HS-27A (cell line): ENCODE data around the gene SLC26A4.

ENCODE experiments used
- DNase-seq: peaks from one replicate; pipeline ENCODE4 v3.0.0-alpha.2; 2012; ENCODE audit warnings: low read depth, missing footprints

Gene SLC26A4

GRCh38 chr7:107661081-107661864, 645 bp downstream of the SLC26A4 start:
- DNase-seq = no peak

DNA sequence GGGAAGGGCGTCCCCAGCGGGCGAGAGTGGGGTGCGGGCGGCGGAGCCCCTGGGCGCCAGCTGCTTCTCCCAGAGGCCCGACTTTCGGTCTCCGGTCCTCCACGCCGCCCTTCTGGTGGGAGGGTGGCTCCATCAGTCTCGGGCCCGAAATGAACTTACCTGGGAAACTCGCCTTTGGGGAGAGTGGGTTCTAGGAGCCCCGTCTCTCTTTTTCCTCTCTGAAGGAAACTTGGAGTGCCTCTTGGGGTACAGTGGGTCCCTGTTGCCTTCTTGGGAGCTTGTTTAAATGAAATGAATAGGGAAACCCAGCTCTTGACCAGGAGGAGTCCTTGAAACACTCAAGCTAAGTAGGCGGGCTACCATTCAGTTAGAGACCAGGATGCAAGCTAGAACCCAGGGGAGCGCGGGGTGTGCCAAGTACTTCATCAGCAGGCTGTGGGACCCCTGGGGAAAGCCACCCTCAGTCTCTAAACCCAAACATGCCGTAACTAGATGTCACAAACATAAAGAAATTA, 1.3 kb downstream of the SLC26A4 start:
- DNase-seq = no peak

DNA sequence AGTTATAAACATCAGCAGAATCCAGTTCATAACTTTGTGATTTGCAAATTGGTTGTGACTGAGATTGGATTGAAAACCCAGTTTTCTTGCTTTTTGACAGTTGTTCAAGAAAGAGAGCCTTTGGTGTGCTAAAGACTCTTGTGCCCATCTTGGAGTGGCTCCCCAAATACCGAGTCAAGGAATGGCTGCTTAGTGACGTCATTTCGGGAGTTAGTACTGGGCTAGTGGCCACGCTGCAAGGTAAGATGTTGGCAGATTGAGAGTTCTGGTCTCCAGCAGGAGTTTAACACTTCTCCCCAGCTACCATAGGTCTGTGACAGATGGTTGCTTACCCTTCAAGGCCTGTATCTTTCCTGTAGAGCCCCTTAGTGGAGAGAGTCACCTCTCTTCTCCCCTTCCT, 2.6 kb downstream of the SLC26A4 start:
- no peak for DNase-seq

DNA sequence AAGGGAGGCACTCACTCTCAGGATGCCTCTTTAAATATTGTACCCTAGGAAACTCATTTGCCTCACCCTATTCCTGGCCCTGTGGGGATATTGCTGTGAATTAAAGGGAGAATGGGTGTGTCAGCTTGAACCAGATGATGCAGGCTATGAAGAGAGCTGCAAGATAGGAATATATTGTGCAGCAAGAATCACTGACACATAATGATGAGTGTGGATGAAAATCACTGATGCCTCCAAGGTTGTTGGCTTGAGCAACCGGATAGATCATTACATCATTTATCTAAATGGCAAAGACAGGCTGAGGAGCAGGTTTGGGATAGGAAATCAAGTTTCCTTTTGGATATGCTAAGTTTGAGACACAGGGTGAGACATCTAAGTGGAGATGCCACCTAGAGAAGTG, 6.2 kb downstream of the SLC26A4 start:
- DNase-seq = no peak

DNA sequence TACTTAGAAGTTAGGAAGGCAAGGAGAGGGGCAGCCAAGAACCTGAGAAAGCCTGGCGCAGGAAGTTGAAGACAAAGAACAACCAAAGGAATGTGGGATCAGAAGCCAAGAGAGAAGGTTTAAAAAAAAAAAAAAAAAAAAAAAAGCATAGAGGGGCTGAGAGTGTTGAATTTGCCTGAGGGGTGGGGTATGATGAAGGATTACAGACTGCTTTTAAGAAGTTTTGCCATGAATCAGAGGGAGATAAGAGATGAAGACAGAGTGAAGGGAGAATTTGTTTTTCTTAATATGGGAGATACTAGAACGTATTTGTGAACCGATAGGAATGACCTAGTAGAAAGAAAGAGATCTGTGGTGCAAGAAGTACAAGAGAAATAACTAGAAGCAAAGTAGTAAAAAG, 6.7 kb downstream of the SLC26A4 start:
- no peak for DNase-seq

GRCh38 chr7:107668296-107668695, 7.7 kb downstream of the SLC26A4 start:
- DNase-seq = no peak

GRCh38 chr7:107672183-107672582, 11.6 kb downstream of the SLC26A4 start:
- no peak for DNase-seq

GRCh38 chr7:107676249-107676648, 15.6 kb downstream of the SLC26A4 start:
- no peak for DNase-seq

DNA sequence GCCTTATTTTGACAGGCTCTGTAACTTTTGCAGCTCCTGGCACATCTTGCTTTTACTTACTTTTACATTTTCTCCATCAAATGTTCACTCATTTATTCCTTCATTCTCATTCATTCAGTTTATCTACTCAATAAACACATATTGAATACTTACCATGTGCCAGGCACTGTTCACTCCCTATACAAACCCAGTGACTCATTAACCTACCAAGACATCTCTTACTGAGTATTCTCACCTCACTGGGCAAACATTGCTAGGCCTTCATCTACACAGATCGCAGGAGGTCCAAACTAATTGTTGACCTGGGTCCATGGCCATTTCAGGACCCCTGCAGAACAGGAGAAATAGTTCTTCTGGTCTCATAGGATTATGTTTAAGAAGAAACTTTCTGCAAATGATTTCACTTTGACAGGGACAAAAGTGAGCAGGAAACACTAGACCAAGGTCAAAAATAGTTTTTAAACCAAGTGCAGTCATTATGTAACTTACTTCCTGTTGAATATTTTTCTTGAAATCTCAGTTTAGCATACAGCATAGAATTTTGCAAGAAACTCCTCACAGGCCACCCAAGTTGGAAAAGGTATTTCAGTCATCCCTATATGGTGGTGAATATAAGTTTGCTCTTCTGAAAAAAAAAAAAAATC, 17.6 kb downstream of the SLC26A4 start:
- no peak for DNase-seq

- no peak for DNase-seq
Observed at GRCh38 chr7:107680478-107680877, 19.9 kb downstream of the SLC26A4 start.

GRCh38 chr7:107682886-107683285, 22.3 kb downstream of the SLC26A4 start:
- no peak for DNase-seq

DNA sequence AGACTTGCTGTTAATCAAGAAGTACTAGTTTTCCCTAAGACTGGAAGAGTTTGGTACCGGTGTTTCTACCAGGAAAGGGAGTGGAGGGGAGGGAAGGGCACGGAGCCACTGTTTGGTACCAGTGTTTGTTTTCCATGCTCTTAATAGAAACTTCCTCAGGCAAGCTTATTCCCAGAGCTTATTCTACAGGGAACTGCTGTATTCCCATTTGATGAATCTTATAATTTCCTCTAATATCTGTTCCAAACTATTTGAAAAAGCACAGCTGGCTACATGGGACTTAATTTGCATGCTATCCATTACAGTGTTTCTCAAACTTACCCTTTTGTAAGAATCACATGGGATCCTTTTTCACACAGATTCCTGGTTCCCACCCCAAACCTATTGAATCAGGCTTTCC, 23.7 kb downstream of the SLC26A4 start:
- DNase-seq = no peak

- no peak for DNase-seq
Observed at GRCh38 chr7:107684947-107685463, 24.4 kb downstream of the SLC26A4 start.

- DNase-seq = no peak
Observed at GRCh38 chr7:107686816-107687387, 26.3 kb downstream of the SLC26A4 start.

DNA sequence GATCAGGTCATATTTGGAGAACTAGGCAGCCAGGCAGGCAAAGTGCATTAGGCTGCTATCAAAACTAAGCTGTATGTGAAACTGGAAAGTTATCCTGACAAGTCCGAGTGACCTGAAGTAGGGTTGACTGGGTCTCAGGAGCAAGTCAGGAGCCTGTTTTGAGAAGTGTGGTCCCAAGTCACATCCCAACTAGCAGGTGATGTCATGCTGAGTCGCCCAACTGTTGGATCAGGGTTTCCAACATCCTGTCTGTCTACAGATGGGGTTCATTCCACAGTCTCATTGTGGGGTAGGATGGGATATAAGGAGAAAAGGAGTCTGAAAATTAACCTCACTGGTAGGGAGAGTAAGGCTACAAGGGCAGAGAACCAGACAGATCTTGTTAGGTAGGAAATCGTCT, 27.0 kb downstream of the SLC26A4 start:
- no peak for DNase-seq

GRCh38 chr7:107689553-107689952, 28.9 kb downstream of the SLC26A4 start:
- no peak for DNase-seq

DNA sequence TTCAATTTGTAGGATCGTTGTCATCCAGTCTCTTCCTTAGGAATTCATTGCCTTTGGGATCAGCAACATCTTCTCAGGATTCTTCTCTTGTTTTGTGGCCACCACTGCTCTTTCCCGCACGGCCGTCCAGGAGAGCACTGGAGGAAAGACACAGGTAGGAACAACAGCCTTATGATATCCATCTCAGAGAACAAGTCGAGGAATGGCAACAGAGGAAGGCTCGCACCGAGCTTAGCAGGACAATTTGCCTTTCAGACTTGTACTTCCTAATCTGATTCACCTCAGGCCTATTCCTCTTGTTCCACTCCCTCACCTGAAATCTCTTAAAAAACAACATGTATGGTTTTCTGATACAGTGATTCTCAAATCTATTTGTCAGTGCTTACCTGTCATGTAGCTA, 29.5 kb downstream of the SLC26A4 start:
- no peak for DNase-seq

DNA sequence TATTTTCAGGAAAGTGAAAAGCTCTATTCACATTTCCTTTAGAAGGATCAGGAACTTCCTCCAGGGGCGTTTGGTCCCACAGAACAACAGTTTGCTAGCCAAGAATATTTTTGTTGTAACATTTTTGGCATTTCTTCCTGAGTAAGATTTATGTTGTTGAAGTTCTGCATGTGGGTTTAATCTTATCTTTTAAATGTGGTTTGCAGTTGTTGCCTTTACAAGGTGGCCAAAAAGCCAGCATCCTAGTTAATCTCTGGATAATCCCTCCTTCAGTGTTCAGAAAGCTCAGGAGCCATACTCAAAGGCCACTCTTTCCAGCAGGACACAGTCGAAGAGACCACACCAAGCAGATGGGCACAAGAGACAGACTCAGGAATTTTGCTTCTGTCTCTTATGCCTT, 30.0 kb downstream of the SLC26A4 start:
- no peak for DNase-seq

GRCh38 chr7:107691716-107692115, 31.1 kb downstream of the SLC26A4 start:
- no peak for DNase-seq

DNA sequence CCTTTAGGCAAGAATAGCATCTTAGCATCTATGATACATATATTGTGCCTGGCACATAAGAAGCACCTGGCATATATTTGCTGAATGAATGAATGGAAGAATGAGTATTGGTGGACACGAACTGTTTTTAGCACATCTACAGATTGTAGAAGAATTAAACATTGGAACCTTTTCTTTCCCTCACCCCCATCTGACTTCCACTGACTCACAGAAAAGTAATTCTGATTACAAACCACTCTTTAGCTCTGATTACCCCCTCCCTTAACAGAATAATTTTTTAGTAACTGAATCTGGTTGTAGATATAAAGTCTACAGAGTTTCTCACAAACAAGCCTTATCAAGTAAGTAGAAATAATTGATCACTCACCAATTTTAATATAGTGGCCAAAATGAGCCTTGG, 31.9 kb downstream of the SLC26A4 start:
- no peak for DNase-seq

- DNase-seq = no peak
Observed at GRCh38 chr7:107693396-107693795, 32.8 kb downstream of the SLC26A4 start.

- no peak for DNase-seq
Observed at GRCh38 chr7:107694386-107694785, 33.8 kb downstream of the SLC26A4 start.

DNA sequence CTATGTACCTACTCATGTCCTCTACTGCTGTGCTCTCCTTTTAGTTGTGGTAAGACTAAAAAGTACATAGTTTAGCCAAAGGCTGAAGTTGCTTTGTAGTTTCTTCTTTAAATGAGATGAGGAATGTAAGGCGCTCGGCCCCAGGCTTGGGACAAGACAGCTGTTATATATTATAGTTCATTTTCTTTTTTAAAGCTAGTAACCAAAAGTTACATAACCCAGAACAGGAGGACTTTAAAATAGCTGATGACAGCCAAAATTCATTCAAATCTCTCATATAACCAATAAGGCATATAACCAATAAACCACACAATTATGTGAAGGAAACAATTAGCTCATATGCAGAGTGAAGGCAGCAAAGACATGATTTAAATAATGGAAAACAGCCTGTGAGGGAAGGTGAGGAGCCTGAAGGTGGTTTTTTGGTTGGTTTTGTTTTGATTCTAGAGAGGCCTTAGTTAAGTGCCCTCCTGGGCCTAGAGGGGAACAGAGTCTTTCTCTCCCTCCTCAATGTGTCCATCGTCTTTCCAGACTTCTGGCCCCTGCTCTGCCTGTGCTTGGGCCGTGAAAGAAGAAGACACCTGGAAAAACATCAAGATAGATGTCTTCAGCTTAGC, 35.8 kb downstream of the SLC26A4 start:
- no peak for DNase-seq
